Measurements from ENCODE around the gene MECP2. TPM values are rescaled to one million over a fixed set of nuclear protein-coding genes. Genes with fewer than 3 reads are reported as not detected.

MECP2 gene
- total and polyA plus RNA-seq, 10 of the 15 experiments (the other 5 are each of a cell fraction or from before 2014, with no cell fraction given): 1.3 to 32.7 (median 13.7) TPM

GRCh38 chrX:154015581-154016264 is 81.8 kb downstream of the MECP2 start:
- FAIRE-seq: no peak
- Histone ChIP-seq H3K36me3 (ENCODE audit: control insufficient read depth in 2 of 2, insufficient read depth in 2 of 2, low read length in 1 of 2) (peaks cover 0 to 5% of the 10 kb centered on the region in 2 experiments; a peak in 3 of 4 replicates), H3K79me2 (ENCODE audit: control insufficient read depth, insufficient read depth, low read length) (peaks cover 37% of the 10 kb centered on the region), H3K4me3 (no peak overlapping the region), H3K4me1 (ENCODE audit: control insufficient read depth, insufficient read depth, low read length) (peaks cover 8% of the 10 kb centered on the region), H2AFZ (ENCODE audit: control insufficient read depth, low read depth, low read length) (no peak overlapping the region), H3K4me2 (ENCODE audit: control insufficient read depth, insufficient read depth) (peak overlapping the region; percentile 35; the same call in 1 of the 2 replicates), H3K27ac (ENCODE audit: control insufficient read depth, insufficient read depth) (no peak overlapping the region), H3K27me3 (replicated peaks in 1 of 2; ENCODE audit: control insufficient read depth in 2 of 2, insufficient read depth in 2 of 2, low read length in 1 of 2) (no peaks in the 10 kb centered on the region), H3K9me3 (replicated peaks; ENCODE audit: control insufficient read depth, insufficient read depth, low read length) (no peaks in the 10 kb centered on the region), H4K20me1 (ENCODE audit: control insufficient read depth, insufficient read depth) (no peaks in the 10 kb centered on the region), H3K9ac (ENCODE audit: control insufficient read depth, insufficient read depth, low read length) (no peak overlapping the region)
- intact Hi-C loops (cut with micrococcal nuclease; ENCODE audit: unreplicated experiment): no loop called here
- no peak for ATAC-seq
- DNase-seq (ENCODE audit: low read depth, low spot score): no peak
- 73% methylated on average over 16 of the region's 16 CpGs for WGBS (ENCODE audit: insufficient coverage, insufficient replicate concordance, low lambda C conversion rate, missing lambda C conversion rate)
- RAD21 ChIA-PET (ENCODE audit: unreplicated experiment): no interaction called here
- in situ Hi-C loops (cut with MboI): no loop called here
- CTCF ChIA-PET: interaction anchor here (0.6 kb wide), 1 partner anchor 534 kb away, joined by 3 read pairs; no protein-coding TSS in a partner anchor
- no peak for TF ChIP-seq HSF1 (IDR thresholded peaks at IDR 0.05; ENCODE audit: low read depth, low read length)
- BruUV-seq (replicated peaks): no TSS peak
- SMC1A ChIA-PET (ENCODE audit: uncharacterized antibody, unreplicated experiment): interaction anchor here (2.5 kb wide), 1 partner anchor 48 kb away, joined by 5 read pairs; no protein-coding TSS in a partner anchor
- POLR2A ChIA-PET: no interaction called here

Measured in GM12878 (cell line).